ENCODE measurements around the gene PGF. TPM values are rescaled to one million over a fixed set of nuclear protein-coding genes. Genes with fewer than 3 reads are reported as not detected.

PGF gene
- total and polyA plus RNA-seq, 2 of the 13 experiments (the other 11 are each of a cell fraction or from before 2014, with no cell fraction given) = 10.7 to 27.5 TPM

- TF ChIP-seq CHCHD3 (CRISPR knock-in tag; IDR thresholded peaks at IDR 0.05) (no peak), RXRB (CRISPR knock-in tag; IDR thresholded peaks at IDR 0.05; ENCODE audit: borderline replicate concordance) (peak; percentile 52; the same call in 1 of the 2 replicates), ZNF343 (CRISPR knock-in tag; IDR thresholded peaks at IDR 0.05) (0 out of 2 replicates have a peak, but pooled peaks have one; percentile 42), SP5 (CRISPR knock-in tag; IDR thresholded peaks at IDR 0.05; ENCODE audit: borderline replicate concordance, low read depth) (peak; percentile 68), TARDBP (CRISPR knock-in tag; IDR thresholded peaks at IDR 0.05) (peak; percentile 61; the same call in 1 of the 2 replicates), POLR2A (IDR thresholded peaks at IDR 0.05; ENCODE audit: insufficient read depth in 1 of 2, low read depth in 2 of 2, low read length in 2 of 2) (0 out of 4 replicates have a peak, but pooled peaks of 1 of the 2 experiments have one; percentile 26), GATAD2A (CRISPR knock-in tag; IDR thresholded peaks at IDR 0.05) (0 out of 2 replicates have a peak, but pooled peaks have one; percentile 34), SOX6 (IDR thresholded peaks at IDR 0.05) (no peak), SOX6 (CRISPR knock-in tag; IDR thresholded peaks at IDR 0.05) (0 out of 2 replicates have a peak, but pooled peaks have one; percentile 7), TGIF2 (CRISPR knock-in tag; IDR thresholded peaks at IDR 0.05) (no peak), ZBTB38 (CRISPR knock-in tag; IDR thresholded peaks at IDR 0.05) (peak; percentile 39; the same call in 1 of the 2 replicates), NCOA1 (CRISPR knock-in tag; IDR thresholded peaks at IDR 0.05) (peak; percentile 12; the same call in 1 of the 2 replicates), ZNF33B (CRISPR knock-in tag; IDR thresholded peaks at IDR 0.05) (no peak), ZNF292 (CRISPR knock-in tag; IDR thresholded peaks at IDR 0.05; ENCODE audit: borderline replicate concordance, low read depth) (peak; percentile 90), MEIS1 (CRISPR knock-in tag; IDR thresholded peaks at IDR 0.05; ENCODE audit: borderline replicate concordance) (0 out of 2 replicates have a peak, but pooled peaks have one; percentile 37), KAT7 (CRISPR knock-in tag; IDR thresholded peaks at IDR 0.05; ENCODE audit: borderline replicate concordance) (no peak), MAFF (IDR thresholded peaks at IDR 0.05; ENCODE audit: low read depth, low read length) (no peak), HNF4A (CRISPR knock-in tag; IDR thresholded peaks at IDR 0.05) (peak; percentile 49; the same call in 1 of the 2 replicates), MAZ (IDR thresholded peaks at IDR 0.05; ENCODE audit: borderline replicate concordance, low read depth, low read length) (0 out of 2 replicates have a peak, but pooled peaks have one; percentile 15), MAZ (CRISPR knock-in tag; IDR thresholded peaks at IDR 0.05; ENCODE audit: low read depth) (no peak)
- TF ChIP-seq, protein P1, sequence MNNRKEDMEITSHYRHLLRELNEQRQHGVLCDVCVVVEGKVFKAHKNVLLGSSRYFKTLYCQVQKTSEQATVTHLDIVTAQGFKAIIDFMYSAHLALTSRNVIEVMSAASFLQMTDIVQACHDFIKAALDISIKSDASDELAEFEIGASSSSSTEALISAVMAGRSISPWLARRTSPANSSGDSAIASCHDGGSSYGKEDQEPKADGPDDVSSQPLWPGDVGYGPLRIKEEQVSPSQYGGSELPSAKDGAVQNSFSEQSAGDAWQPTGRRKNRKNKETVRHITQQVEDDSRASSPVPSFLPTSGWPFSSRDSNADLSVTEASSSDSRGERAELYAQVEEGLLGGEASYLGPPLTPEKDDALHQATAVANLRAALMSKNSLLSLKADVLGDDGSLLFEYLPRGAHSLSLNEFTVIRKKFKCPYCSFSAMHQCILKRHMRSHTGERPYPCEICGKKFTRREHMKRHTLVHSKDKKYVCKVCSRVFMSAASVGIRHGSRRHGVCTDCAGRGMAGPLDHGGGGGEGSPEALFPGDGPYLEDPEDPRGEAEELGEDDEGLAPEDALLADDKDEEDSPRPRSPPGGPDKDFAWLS (CRISPR knock-in tag; IDR thresholded peaks at IDR 0.05; ENCODE audit: borderline replicate concordance) = 0 out of 2 replicates have a peak, but pooled peaks have one; percentile 63
- TF ChIP-seq, protein P2, sequence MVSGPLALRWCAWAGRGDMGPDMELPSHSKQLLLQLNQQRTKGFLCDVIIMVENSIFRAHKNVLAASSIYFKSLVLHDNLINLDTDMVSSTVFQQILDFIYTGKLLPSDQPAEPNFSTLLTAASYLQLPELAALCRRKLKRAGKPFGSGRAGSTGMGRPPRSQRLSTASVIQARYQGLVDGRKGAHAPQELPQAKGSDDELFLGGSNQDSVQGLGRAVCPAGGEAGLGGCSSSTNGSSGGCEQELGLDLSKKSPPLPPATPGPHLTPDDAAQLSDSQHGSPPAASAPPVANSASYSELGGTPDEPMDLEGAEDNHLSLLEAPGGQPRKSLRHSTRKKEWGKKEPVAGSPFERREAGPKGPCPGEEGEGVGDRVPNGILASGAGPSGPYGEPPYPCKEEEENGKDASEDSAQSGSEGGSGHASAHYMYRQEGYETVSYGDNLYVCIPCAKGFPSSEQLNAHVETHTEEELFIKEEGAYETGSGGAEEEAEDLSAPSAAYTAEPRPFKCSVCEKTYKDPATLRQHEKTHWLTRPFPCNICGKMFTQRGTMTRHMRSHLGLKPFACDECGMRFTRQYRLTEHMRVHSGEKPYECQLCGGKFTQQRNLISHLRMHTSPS (CRISPR knock-in tag; IDR thresholded peaks at IDR 0.05; ENCODE audit: low read depth) = peak; percentile 66
- TF ChIP-seq, protein P3, sequence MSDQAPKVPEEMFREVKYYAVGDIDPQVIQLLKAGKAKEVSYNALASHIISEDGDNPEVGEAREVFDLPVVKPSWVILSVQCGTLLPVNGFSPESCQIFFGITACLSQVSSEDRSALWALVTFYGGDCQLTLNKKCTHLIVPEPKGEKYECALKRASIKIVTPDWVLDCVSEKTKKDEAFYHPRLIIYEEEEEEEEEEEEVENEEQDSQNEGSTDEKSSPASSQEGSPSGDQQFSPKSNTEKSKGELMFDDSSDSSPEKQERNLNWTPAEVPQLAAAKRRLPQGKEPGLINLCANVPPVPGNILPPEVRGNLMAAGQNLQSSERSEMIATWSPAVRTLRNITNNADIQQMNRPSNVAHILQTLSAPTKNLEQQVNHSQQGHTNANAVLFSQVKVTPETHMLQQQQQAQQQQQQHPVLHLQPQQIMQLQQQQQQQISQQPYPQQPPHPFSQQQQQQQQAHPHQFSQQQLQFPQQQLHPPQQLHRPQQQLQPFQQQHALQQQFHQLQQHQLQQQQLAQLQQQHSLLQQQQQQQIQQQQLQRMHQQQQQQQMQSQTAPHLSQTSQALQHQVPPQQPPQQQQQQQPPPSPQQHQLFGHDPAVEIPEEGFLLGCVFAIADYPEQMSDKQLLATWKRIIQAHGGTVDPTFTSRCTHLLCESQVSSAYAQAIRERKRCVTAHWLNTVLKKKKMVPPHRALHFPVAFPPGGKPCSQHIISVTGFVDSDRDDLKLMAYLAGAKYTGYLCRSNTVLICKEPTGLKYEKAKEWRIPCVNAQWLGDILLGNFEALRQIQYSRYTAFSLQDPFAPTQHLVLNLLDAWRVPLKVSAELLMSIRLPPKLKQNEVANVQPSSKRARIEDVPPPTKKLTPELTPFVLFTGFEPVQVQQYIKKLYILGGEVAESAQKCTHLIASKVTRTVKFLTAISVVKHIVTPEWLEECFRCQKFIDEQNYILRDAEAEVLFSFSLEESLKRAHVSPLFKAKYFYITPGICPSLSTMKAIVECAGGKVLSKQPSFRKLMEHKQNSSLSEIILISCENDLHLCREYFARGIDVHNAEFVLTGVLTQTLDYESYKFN (CRISPR knock-in tag; conservative IDR thresholded peaks at IDR 0.05) = peak; percentile 75
These were observed 1.1 kb upstream of the PGF start (continued) for GRCh38 chr14:74956280-74957072.
